A549 (cell line): ENCODE results near the gene BAK1.

Experiments used
- CBX2 ChIP-seq: fragments of 200-600 bp; sonication (generic); IDR thresholded peaks from 2 replicates; pipeline ENCODE4 v1.6.1; 2016; ENCODE audit warnings: low read depth, mild to moderate bottlenecking, borderline replicate concordance
- HDAC2 ChIP-seq: fragments of 200-600 bp; sonication (generic); IDR thresholded peaks from 2 replicates; pipeline ENCODE4 v1.6.1; 2016
- HOXA7 ChIP-seq: fragments of 250-450 bp; sonication (Bioruptor Pico); IDR thresholded peaks from 2 replicates; pipeline ENCODE4 v1.5.0; 2020; ENCODE audit warnings: mild to moderate bottlenecking, moderate library complexity
- MYC ChIP-seq: IDR thresholded peaks from 2 replicates; pipeline ENCODE4 v1.6.1; 2012; ENCODE audit warnings: mild to moderate bottlenecking, inconsistent platforms, low read length, improper control_type of control experiment, borderline replicate concordance
- NPAS2 ChIP-seq: fragments of 250-450 bp; sonication (Bioruptor Pico); IDR thresholded peaks from 2 replicates; pipeline ENCODE4 v1.8.0; 2022; ENCODE audit warnings: mild to moderate bottlenecking, moderate library complexity, borderline replicate concordance
- POLR2A ChIP-seq: IDR thresholded peaks from 2 replicates; pipeline ENCODE4 v1.6.1; 2012; ENCODE audit warnings: mild to moderate bottlenecking, low read length
- RCOR1 ChIP-seq: fragments of 150-350 bp; IDR thresholded peaks from 2 replicates; pipeline ENCODE4 v1.6.1; 2014; ENCODE audit warnings: antibody characterized with exemption, low read length, low read depth
- RNF2 ChIP-seq: fragments of 200-600 bp; sonication (generic); IDR thresholded peaks from 2 replicates; pipeline ENCODE4 v1.6.1; 2016; ENCODE audit warnings: low read depth, mild to moderate bottlenecking, antibody characterized with exemption, moderate library complexity, borderline replicate concordance
- TP53 ChIP-seq: fragments of 250-450 bp; sonication (Bioruptor Pico); IDR thresholded peaks from 2 replicates; pipeline ENCODE4 v1.5.0; 2021; ENCODE audit warnings: mild to moderate bottlenecking, moderate library complexity
- ZC3H11A ChIP-seq: fragments of 450-650 bp; IDR thresholded peaks from 2 replicates; pipeline ENCODE4 v1.6.1; 2014; ENCODE audit warnings: antibody characterized with exemption, mild to moderate bottlenecking
- TF ChIP-seq, protein P1 (sequence below): fragments of >200 bp; sonication (Bioruptor Twin); formaldehyde crosslinking; IDR thresholded peaks from 3 replicates; pipeline ENCODE4 v1.5.1; 2016
- TF ChIP-seq, protein P2 (sequence below): IDR thresholded peaks from 2 replicates; pipeline ENCODE4 v1.6.1; 2012
- TF ChIP-seq, protein P3 (sequence below): fragments of >200 bp; sonication (Bioruptor Twin); formaldehyde crosslinking; IDR thresholded peaks from 3 replicates; pipeline ENCODE4 v1.6.1; 2016
- TF ChIP-seq, protein P4 (sequence below): fragments of 450-650 bp; IDR thresholded peaks from 2 replicates; pipeline ENCODE4 v1.6.1; 2014; ENCODE audit warnings: antibody characterized with exemption

DNA sequence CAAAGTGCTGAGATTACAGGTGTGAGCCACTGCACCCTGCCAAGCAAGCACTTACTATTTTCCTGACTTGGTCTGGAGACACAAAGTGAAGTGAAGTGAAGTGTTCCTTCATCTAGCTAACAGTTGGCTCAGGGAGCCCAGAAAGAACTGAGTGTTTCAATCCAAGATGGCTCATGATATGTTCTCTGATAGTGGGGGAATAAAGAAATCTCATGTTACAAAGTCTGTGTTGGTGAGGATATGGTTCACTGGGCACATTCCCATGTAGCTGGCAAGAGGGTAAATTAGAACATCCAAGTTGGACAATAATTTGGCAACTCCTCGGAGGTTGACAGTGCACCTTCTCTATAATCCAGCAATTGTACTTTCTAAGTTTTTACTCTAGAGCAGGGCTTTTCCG, 36.0 kb upstream of the BAK1 start:
- TF ChIP-seq POLR2A (no peak), RNF2 (no peak), HDAC2 (no peak), MYC (no peak), ZC3H11A (no peak), RCOR1 (no peak), CBX2 (no peak), HOXA7 (CRISPR knock-in tag) (no peak), NPAS2 (no peak), TP53 (CRISPR knock-in tag) (no peak)
- TF ChIP-seq, protein P1, sequence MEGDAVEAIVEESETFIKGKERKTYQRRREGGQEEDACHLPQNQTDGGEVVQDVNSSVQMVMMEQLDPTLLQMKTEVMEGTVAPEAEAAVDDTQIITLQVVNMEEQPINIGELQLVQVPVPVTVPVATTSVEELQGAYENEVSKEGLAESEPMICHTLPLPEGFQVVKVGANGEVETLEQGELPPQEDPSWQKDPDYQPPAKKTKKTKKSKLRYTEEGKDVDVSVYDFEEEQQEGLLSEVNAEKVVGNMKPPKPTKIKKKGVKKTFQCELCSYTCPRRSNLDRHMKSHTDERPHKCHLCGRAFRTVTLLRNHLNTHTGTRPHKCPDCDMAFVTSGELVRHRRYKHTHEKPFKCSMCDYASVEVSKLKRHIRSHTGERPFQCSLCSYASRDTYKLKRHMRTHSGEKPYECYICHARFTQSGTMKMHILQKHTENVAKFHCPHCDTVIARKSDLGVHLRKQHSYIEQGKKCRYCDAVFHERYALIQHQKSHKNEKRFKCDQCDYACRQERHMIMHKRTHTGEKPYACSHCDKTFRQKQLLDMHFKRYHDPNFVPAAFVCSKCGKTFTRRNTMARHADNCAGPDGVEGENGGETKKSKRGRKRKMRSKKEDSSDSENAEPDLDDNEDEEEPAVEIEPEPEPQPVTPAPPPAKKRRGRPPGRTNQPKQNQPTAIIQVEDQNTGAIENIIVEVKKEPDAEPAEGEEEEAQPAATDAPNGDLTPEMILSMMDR: no peak
- TF ChIP-seq, protein P2, sequence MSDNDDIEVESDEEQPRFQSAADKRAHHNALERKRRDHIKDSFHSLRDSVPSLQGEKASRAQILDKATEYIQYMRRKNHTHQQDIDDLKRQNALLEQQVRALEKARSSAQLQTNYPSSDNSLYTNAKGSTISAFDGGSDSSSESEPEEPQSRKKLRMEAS: no peak
- TF ChIP-seq, protein P3, sequence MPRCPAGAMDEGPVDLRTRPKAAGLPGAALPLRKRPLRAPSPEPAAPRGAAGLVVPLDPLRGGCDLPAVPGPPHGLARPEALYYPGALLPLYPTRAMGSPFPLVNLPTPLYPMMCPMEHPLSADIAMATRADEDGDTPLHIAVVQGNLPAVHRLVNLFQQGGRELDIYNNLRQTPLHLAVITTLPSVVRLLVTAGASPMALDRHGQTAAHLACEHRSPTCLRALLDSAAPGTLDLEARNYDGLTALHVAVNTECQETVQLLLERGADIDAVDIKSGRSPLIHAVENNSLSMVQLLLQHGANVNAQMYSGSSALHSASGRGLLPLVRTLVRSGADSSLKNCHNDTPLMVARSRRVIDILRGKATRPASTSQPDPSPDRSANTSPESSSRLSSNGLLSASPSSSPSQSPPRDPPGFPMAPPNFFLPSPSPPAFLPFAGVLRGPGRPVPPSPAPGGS: no peak
- TF ChIP-seq, protein P4, sequence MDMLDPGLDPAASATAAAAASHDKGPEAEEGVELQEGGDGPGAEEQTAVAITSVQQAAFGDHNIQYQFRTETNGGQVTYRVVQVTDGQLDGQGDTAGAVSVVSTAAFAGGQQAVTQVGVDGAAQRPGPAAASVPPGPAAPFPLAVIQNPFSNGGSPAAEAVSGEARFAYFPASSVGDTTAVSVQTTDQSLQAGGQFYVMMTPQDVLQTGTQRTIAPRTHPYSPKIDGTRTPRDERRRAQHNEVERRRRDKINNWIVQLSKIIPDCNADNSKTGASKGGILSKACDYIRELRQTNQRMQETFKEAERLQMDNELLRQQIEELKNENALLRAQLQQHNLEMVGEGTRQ: no peak
